Osteocyte (in vitro differentiated cells): ENCODE results near the gene GALNT17. TPM values are rescaled to one million over a fixed set of nuclear protein-coding genes. Genes with fewer than 3 reads are reported as not detected.

Experiments used
- DNase-seq: peaks from one replicate; pipeline ENCODE4 v3.0.0; 2021; ENCODE audit warnings: mixed read lengths; ENCODE audit not compliant: unreplicated experiment; ENCODE audit errors: extremely low spot score
- H3K27ac Mint-ChIP-seq: one replicate; pipeline ENCODE4 v1.8.0; 2021; ENCODE audit warnings: mild to moderate bottlenecking, mixed read lengths; ENCODE audit not compliant: unreplicated experiment
- H3K27me3 Mint-ChIP-seq: one replicate; pipeline ENCODE4 v1.8.0; 2021; ENCODE audit warnings: mixed read lengths; ENCODE audit not compliant: unreplicated experiment
- H3K36me3 Mint-ChIP-seq: one replicate; pipeline ENCODE4 v1.8.0; 2021; ENCODE audit warnings: mixed read lengths; ENCODE audit not compliant: unreplicated experiment
- H3K4me1 Mint-ChIP-seq: one replicate; pipeline ENCODE4 v1.8.0; 2021; ENCODE audit warnings: mixed read lengths; ENCODE audit not compliant: unreplicated experiment
- H3K4me3 Mint-ChIP-seq: one replicate; pipeline ENCODE4 v1.8.0; 2021; ENCODE audit warnings: mild to moderate bottlenecking, moderate library complexity, mixed read lengths; ENCODE audit not compliant: unreplicated experiment
- H3K9me3 Mint-ChIP-seq: one replicate; pipeline ENCODE4 v1.8.0; 2021; ENCODE audit warnings: mixed read lengths; ENCODE audit not compliant: unreplicated experiment
- total RNA-seq: library from RNA; stranded (reverse); gene quantifications from 2 replicates; pipeline ENCODE4 v1.2.1, GENCODE V29; 2021
- TF ChIP-seq, protein P1 (sequence below): fragments of 200-600 bp; sonication (generic); IDR thresholded peaks from 2 replicates; pipeline ENCODE4 v1.5.0; 2021; ENCODE audit warnings: antibody characterized with exemption, mild to moderate bottlenecking, moderate library complexity

GALNT17 gene
- total RNA-seq, 1 donor from 2014 or later, result 1.4 TPM

DNA sequence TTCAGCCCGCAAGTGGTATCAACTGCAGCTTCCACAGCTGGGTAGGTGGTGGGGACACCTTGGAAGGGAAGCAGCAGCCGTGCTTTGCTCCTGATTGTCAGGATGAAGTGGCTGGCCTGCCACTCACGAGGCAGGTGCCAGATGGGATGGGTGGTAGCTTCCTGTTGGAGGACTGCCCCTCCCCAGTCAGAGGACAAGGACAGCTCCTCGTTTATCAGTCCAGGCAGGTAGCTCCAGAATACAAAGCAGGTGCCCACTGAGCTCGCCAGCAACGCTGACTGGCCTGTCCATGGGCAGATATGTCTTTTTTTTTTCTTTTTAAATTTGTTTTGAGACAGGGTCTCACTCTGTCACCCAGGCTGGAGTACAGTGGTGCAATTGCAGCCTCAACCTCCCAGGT lies 431.3 kb downstream of the GALNT17 start:
- no peak overlapping the region for H3K27ac Mint-ChIP-seq
- no peak for DNase-seq
- peaks cover 27% of the 10 kb centered on the region for H3K4me1 Mint-ChIP-seq
- no peak overlapping the region for H3K4me3 Mint-ChIP-seq
- H3K9me3 Mint-ChIP-seq, result no peaks in the 10 kb centered on the region
- TF ChIP-seq, protein P1, sequence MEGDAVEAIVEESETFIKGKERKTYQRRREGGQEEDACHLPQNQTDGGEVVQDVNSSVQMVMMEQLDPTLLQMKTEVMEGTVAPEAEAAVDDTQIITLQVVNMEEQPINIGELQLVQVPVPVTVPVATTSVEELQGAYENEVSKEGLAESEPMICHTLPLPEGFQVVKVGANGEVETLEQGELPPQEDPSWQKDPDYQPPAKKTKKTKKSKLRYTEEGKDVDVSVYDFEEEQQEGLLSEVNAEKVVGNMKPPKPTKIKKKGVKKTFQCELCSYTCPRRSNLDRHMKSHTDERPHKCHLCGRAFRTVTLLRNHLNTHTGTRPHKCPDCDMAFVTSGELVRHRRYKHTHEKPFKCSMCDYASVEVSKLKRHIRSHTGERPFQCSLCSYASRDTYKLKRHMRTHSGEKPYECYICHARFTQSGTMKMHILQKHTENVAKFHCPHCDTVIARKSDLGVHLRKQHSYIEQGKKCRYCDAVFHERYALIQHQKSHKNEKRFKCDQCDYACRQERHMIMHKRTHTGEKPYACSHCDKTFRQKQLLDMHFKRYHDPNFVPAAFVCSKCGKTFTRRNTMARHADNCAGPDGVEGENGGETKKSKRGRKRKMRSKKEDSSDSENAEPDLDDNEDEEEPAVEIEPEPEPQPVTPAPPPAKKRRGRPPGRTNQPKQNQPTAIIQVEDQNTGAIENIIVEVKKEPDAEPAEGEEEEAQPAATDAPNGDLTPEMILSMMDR, result no peak
- no peaks in the 10 kb centered on the region for H3K27me3 Mint-ChIP-seq
- H3K36me3 Mint-ChIP-seq, result no peaks in the 10 kb centered on the region

- Mint-ChIP-seq H3K36me3 (no peaks in the 10 kb centered on the region), H3K9me3 (no peaks in the 10 kb centered on the region)
- TF ChIP-seq, protein P1, result no peak
Observed at GRCh38 chr7:71566376-71566775, 434.4 kb downstream of the GALNT17 start.

DNA sequence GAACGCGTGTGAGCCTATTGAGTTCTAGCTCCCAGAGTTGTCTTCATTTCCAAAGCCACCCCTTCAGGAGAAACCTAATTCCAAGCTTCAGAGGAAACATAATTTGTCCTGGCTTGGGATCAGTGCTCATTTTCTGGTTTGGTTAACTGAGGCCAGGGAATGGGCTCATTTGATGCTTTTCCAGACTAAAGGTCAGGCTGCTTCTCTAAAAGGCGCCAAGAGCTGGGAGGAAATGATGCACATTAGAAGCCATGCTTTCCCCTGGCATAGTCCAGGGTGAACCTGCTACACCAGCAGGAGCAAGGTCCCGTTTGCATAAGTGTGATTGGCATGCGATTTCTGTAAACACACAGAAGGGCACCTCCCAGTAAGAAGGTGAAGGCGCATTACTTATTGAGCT lies 435.0 kb downstream of the GALNT17 start:
- Mint-ChIP-seq H3K9me3 (no peaks in the 10 kb centered on the region), H3K27ac (no peak overlapping the region), H3K4me3 (no peak overlapping the region), H3K36me3 (no peaks in the 10 kb centered on the region), H3K4me1 (no peaks in the 10 kb centered on the region), H3K27me3 (no peaks in the 10 kb centered on the region)
- TF ChIP-seq, protein P1, result no peak
- DNase-seq, result no peak

More at GRCh38 chr7:71566376-71566775, 434.4 kb downstream of the GALNT17 start:
- H3K4me3 Mint-ChIP-seq, result no peak overlapping the region
- DNase-seq, result no peak
- H3K27me3 Mint-ChIP-seq, result no peaks in the 10 kb centered on the region
- peaks cover 3% of the 10 kb centered on the region for H3K4me1 Mint-ChIP-seq
- no peak overlapping the region for H3K27ac Mint-ChIP-seq

DNA sequence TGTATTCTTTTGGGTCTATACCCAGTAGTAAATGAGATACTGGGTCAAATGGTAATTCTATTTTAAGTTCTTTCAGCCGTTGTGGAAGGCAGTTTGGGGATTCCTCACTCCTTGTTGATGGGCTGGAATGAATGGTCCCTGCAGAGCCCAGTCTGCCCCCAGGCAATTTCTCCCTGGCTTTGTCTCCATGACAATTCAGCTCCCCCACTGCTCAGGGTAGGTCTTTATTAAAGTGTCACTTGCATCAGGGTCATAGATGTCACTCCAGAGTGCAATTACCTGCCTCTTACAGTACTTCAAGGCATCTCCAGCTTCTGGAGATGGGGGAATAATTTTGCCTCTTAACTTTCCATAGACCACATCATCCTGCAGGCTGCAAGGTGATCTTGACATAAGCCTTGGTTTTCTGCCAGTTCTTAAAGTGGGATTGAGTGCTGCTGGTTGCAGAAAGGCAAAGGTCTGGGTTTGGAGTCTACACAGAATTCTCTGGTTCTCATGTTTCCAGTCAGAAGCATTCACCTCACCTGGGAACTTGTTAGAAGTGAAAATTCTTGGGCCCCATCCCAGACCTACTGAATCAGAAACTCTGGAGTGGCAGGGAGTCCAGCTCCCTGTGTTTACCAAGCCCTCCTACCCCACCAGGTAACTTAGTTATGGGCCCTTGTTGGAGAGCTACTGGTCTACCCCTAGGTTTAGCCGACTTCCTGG lies 442.4 kb downstream of the GALNT17 start:
- Mint-ChIP-seq H3K27ac (no peak overlapping the region), H3K9me3 (no peaks in the 10 kb centered on the region), H3K27me3 (no peaks in the 10 kb centered on the region), H3K36me3 (no peaks in the 10 kb centered on the region), H3K4me3 (no peak overlapping the region), H3K4me1 (peaks cover 3% of the 10 kb centered on the region)
- TF ChIP-seq, protein P1, result no peak
- no peak for DNase-seq

GRCh38 chr7:71580027-71580426 lies 448.1 kb downstream of the GALNT17 start:
- no peak overlapping the region for H3K4me3 Mint-ChIP-seq
- no peak overlapping the region for H3K27ac Mint-ChIP-seq
- H3K27me3 Mint-ChIP-seq, result no peaks in the 10 kb centered on the region
- no peak for DNase-seq
- no peaks in the 10 kb centered on the region for H3K36me3 Mint-ChIP-seq
- H3K9me3 Mint-ChIP-seq, result no peaks in the 10 kb centered on the region
- TF ChIP-seq, protein P1, result no peak
- peaks cover 9% of the 10 kb centered on the region for H3K4me1 Mint-ChIP-seq
